Activated T-helper 17 cell treated with anti-CD3 and anti-CD28 coated beads, Interleukin-2, amount 50 U/mL, for 72 hours (primary cell): Measurements from ENCODE around the gene SFTA2. TPM values are rescaled to one million over a fixed set of nuclear protein-coding genes. Genes with fewer than 3 reads are reported as not detected.
A peak's percentile ranks its signal among the peaks of the same experiment; 100 is the strongest.
"Not testable (repeated sequence)": the region's sequence is repeated elsewhere in the genome, so short reads cannot be mapped to it uniquely, and the experiment has no call there.

Experiments used
- ATAC-seq: fragments of 150-1000 bp; cut with Tn5 transposase; replicated peaks from 2 replicates; pipeline ENCODE4 v1.10.0; 2021; ENCODE audit warnings: mild to moderate bottlenecking, moderate library complexity
- H3K27ac Mint-ChIP-seq: one replicate; pipeline ENCODE4 v1.8.0; 2022; ENCODE audit warnings: mixed read lengths
- H3K27me3 Mint-ChIP-seq: one replicate; pipeline ENCODE4 v1.8.0; 2022; ENCODE audit warnings: mixed read lengths
- H3K36me3 Mint-ChIP-seq: one replicate; pipeline ENCODE4 v1.8.0; 2022; ENCODE audit warnings: low read depth, mild to moderate bottlenecking, mixed read lengths
- H3K4me1 Mint-ChIP-seq: one replicate; pipeline ENCODE4 v1.8.0; 2022; ENCODE audit warnings: mixed read lengths
- H3K4me3 Mint-ChIP-seq: one replicate; pipeline ENCODE4 v1.8.0; 2022; ENCODE audit warnings: mild to moderate bottlenecking, mixed read lengths
- H3K9me3 Mint-ChIP-seq: one replicate; pipeline ENCODE4 v1.8.0; 2022; ENCODE audit warnings: mixed read lengths
- total RNA-seq, 2 donors: library from RNA; stranded (reverse); gene quantifications; one replicate each; pipeline ENCODE4 v1.2.3, GENCODE V29; 2022

Gene SFTA2
- total RNA-seq, result not detected

- Mint-ChIP-seq H3K36me3 (peaks cover 15% of the 10 kb centered on the region), H3K27me3 (no peaks in the 10 kb centered on the region), H3K4me1 (no peaks in the 10 kb centered on the region), H3K9me3 (peaks cover 4% of the 10 kb centered on the region), H3K4me3 (no peak within 1 kb of the TSS), H3K27ac (no peak within 1 kb of the TSS)
- ATAC-seq, result no peak
These were observed at the start of gene SFTA2 for GRCh38 chr6:30931969-30932645. TSS of gene SFTA2 (minus strand) at chr6:30932170. CDS start at chr6:30932096, 74 bp downstream.

DNA sequence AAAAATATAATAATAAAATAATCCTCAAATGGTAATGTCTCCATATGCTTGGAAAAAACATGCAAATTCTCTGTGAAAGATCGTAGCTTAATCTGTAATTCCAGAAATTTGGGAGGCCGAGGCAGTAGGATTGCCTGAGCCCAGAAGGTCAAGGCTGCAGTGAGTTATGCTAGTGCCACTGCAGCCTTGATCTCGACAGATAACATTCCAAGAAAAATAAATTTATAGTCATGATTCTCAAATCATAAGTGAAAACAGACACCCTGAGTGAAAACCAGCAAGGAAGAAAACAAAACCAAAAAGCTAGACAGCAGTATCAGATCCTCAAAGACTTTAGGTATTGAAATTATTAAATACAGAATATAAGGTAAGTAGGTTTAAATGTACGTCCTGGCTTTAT, 47.7 kb upstream of the SFTA2 start:
- no peaks in the 10 kb centered on the region for H3K4me1 Mint-ChIP-seq
- no peak overlapping the region for H3K27ac Mint-ChIP-seq
- H3K36me3 Mint-ChIP-seq, result no peaks in the 10 kb centered on the region
- ATAC-seq, result no peak
- peaks cover 36% of the 10 kb centered on the region for H3K27me3 Mint-ChIP-seq
- H3K9me3 Mint-ChIP-seq, result no peaks in the 10 kb centered on the region
- no peak overlapping the region for H3K4me3 Mint-ChIP-seq

DNA sequence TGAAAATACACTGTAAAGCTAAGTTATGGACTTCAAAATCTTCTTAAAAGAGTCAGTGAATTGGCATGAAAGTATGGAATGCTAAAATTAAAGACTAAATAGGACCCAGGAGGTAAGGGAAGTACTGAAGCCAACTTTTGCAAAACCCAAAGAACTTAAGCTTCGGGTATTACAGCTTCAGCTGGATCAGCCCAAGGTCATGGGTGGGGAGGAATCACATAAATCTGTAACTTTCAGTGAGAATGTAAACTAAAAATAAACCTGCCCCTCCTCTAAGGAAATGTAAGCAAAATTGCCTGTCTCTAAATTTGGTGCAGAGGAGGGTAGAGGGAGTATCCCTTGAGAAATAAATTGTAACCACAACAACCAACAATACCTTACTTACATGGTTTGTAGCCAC, 47.2 kb upstream of the SFTA2 start:
- Mint-ChIP-seq H3K27me3 (peaks cover 36% of the 10 kb centered on the region), H3K4me1 (no peaks in the 10 kb centered on the region), H3K4me3 (no peak overlapping the region), H3K9me3 (no peaks in the 10 kb centered on the region), H3K27ac (no peak overlapping the region), H3K36me3 (no peaks in the 10 kb centered on the region)
- no peak for ATAC-seq

GRCh38 chr6:30974490-30975252, 42.7 kb upstream of the SFTA2 start:
- Mint-ChIP-seq H3K4me3 (no peak overlapping the region), H3K27ac (no peak overlapping the region), H3K36me3 (no peaks in the 10 kb centered on the region), H3K27me3 (peaks cover 27% of the 10 kb centered on the region), H3K4me1 (no peaks in the 10 kb centered on the region), H3K9me3 (no peaks in the 10 kb centered on the region)
- no peak for ATAC-seq

DNA sequence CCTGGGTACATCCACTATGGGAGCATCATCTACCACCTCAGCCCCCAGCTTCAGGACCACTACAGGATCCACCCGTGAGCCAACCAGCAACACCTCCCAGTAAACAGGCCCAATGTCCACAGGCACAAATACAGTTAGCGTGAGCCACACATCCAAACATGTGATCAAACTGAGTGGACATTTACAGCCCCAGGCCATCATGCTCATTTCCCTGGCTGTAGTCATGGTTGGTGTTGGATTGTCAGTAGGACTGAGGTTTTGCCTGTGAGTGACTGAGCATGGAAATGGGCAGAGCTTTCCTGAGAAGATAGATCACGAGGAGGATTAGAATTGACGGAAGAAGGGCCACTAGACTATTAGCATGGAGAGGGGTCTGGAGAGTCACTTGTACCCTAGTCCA, 40.8 kb upstream of the SFTA2 start:
- H3K27me3 Mint-ChIP-seq, result peaks cover 15% of the 10 kb centered on the region
- H3K4me1 Mint-ChIP-seq, result no peaks in the 10 kb centered on the region
- no peaks in the 10 kb centered on the region for H3K36me3 Mint-ChIP-seq
- no peaks in the 10 kb centered on the region for H3K9me3 Mint-ChIP-seq
- H3K4me3 Mint-ChIP-seq, result no peak overlapping the region
- no peak for ATAC-seq
- no peak overlapping the region for H3K27ac Mint-ChIP-seq

- no peaks in the 10 kb centered on the region for H3K36me3 Mint-ChIP-seq
- no peaks in the 10 kb centered on the region for H3K9me3 Mint-ChIP-seq
- H3K4me3 Mint-ChIP-seq, result no peak overlapping the region
- no peak overlapping the region for H3K27ac Mint-ChIP-seq
- H3K27me3 Mint-ChIP-seq, result peaks cover 15% of the 10 kb centered on the region
- no peaks in the 10 kb centered on the region for H3K4me1 Mint-ChIP-seq
- ATAC-seq, result no peak
These were observed 39.0 kb upstream of the SFTA2 start for GRCh38 chr6:30970946-30971345.

DNA sequence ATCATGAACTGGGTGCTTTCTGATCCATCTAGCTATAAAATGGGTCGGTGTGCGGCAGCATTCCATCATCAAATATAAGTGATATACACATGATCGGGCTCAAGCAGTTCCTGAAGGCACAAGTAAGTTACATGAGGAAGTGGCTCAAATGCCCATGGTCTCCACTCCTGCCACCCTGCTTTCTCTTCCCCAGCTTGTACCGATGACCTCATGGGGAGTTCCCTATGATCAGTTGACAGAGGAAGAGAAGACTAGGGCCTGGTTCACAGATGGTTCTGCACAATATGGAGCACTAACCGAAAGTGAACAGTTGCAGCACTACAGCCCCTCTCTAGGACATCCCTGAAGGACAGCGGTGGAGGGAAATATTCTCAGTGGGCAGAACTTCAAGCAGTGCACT, 37.2 kb upstream of the SFTA2 start:
- Mint-ChIP-seq H3K27me3 (peaks cover 30% of the 10 kb centered on the region), H3K4me1 (peaks cover 15% of the 10 kb centered on the region)
- not testable (repeated sequence) for ATAC-seq, H3K27ac Mint-ChIP-seq, H3K36me3 Mint-ChIP-seq, H3K9me3 Mint-ChIP-seq, H3K4me3 Mint-ChIP-seq

GRCh38 chr6:30966154-30966553, 34.2 kb upstream of the SFTA2 start:
- H3K27ac Mint-ChIP-seq, result peak overlapping the region; percentile 20

GRCh38 chr6:30965140-30965601, 33.2 kb upstream of the SFTA2 start:
- H3K27me3 Mint-ChIP-seq, result peaks cover 25% of the 10 kb centered on the region
- H3K4me3 Mint-ChIP-seq, result no peak overlapping the region
- no peaks in the 10 kb centered on the region for H3K9me3 Mint-ChIP-seq
- peaks cover 23% of the 10 kb centered on the region for H3K4me1 Mint-ChIP-seq
- peak; percentile 58 for ATAC-seq
- H3K36me3 Mint-ChIP-seq, result no peaks in the 10 kb centered on the region
- H3K27ac Mint-ChIP-seq, result peak overlapping the region; percentile 20

More at GRCh38 chr6:30966154-30966553, 34.2 kb upstream of the SFTA2 start:
- no peaks in the 10 kb centered on the region for H3K9me3 Mint-ChIP-seq
- peaks cover 22% of the 10 kb centered on the region for H3K27me3 Mint-ChIP-seq
- H3K36me3 Mint-ChIP-seq, result no peaks in the 10 kb centered on the region
- H3K4me1 Mint-ChIP-seq, result peaks cover 23% of the 10 kb centered on the region
- ATAC-seq, result no peak
- no peak overlapping the region for H3K4me3 Mint-ChIP-seq

DNA sequence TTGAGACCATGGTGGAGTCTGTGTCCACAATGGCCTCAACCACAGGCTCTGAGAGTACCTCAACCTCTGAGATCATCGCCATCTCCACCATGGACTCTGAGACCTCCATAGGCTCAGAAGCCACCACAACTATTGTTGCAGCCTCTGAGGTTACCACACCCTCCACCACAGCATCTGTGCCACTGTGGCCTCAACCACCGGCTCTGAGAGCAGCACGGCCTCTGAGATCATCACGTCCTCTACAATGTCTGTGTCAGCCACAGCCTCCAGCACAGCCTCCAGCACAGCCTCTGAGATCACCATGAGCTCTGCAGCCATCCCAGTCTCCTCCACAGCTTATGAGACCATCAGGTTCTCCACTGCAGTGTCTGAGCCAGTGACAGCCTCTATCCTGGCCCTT, 32.1 kb upstream of the SFTA2 start:
- Mint-ChIP-seq H3K4me1 (peaks cover 23% of the 10 kb centered on the region), H3K27ac (peak overlapping the region; percentile 20), H3K36me3 (no peaks in the 10 kb centered on the region), H3K27me3 (peaks cover 27% of the 10 kb centered on the region), H3K4me3 (peak overlapping the region; percentile 39), H3K9me3 (no peaks in the 10 kb centered on the region)
- ATAC-seq, result peak; percentile 80

DNA sequence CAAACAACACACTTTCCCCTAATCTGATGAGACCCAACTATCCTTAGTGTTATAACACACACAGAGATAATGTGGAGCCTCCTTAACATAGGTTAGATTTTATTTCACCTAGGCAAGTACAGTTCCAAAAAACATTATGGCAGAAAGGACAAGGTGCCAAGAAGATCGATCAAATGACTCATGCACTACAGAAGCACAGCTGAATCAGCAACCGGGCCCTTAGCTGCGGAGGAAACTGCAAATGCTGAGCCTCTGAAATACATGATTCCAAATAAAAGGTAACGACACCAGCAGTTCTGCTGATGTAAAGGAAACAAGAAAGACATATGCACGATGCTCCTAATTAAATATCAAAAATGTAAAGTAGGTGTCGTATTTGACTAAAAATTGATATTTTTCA, 31.7 kb upstream of the SFTA2 start:
- no peak overlapping the region for H3K27ac Mint-ChIP-seq
- peak; percentile 60 for ATAC-seq
- no peaks in the 10 kb centered on the region for H3K36me3 Mint-ChIP-seq
- peaks cover 23% of the 10 kb centered on the region for H3K4me1 Mint-ChIP-seq
- H3K27me3 Mint-ChIP-seq, result peaks cover 29% of the 10 kb centered on the region
- H3K9me3 Mint-ChIP-seq, result no peaks in the 10 kb centered on the region
- H3K4me3 Mint-ChIP-seq, result peak overlapping the region; percentile 39

- no peak for ATAC-seq
- H3K36me3 Mint-ChIP-seq, result no peaks in the 10 kb centered on the region
- H3K27ac Mint-ChIP-seq, result no peak overlapping the region
- H3K9me3 Mint-ChIP-seq, result no peaks in the 10 kb centered on the region
- H3K27me3 Mint-ChIP-seq, result peaks cover 32% of the 10 kb centered on the region
- peaks cover 23% of the 10 kb centered on the region for H3K4me1 Mint-ChIP-seq
- H3K4me3 Mint-ChIP-seq, result no peak overlapping the region
These were observed 30.7 kb upstream of the SFTA2 start for GRCh38 chr6:30962716-30963115.

- ATAC-seq, result no peak
- H3K9me3 Mint-ChIP-seq, result no peaks in the 10 kb centered on the region
- H3K27ac Mint-ChIP-seq, result no peak overlapping the region
- peaks cover 44% of the 10 kb centered on the region for H3K27me3 Mint-ChIP-seq
- H3K4me1 Mint-ChIP-seq, result peaks cover 23% of the 10 kb centered on the region
- H3K4me3 Mint-ChIP-seq, result no peak overlapping the region
- H3K36me3 Mint-ChIP-seq, result no peaks in the 10 kb centered on the region
These were observed 29.1 kb upstream of the SFTA2 start for GRCh38 chr6:30960907-30961673.

DNA sequence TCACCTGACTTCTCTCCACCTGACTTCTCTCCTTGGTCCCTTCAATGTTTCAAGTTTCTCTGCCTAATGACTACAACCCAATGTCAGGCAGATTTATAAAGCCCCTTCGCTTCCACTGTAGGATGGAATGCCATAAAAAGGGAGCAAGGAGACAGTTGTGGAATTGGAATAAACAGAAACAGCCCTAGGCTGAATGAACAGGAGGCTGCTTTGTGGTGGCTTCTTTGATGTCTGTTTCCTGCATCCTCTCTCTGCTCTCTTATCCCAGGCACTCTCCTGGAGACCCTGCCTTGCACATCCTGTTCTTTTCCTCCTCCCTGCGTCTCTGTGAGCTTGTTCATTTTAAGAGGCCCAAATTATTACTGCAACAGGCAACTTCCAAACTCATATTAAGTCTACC, 25.7 kb upstream of the SFTA2 start:
- Mint-ChIP-seq H3K27me3 (peaks cover 37% of the 10 kb centered on the region), H3K36me3 (no peaks in the 10 kb centered on the region), H3K4me1 (no peaks in the 10 kb centered on the region), H3K4me3 (no peak overlapping the region), H3K27ac (no peak overlapping the region), H3K9me3 (no peaks in the 10 kb centered on the region)
- no peak for ATAC-seq
